ENCODE measurements around the gene NFIA. TPM values are rescaled to one million over a fixed set of nuclear protein-coding genes. Genes with fewer than 3 reads are reported as not detected.

The NFIA gene
- total and polyA plus RNA-seq, 2 of the 13 experiments (the other 11 are each of a cell fraction or from before 2014, with no cell fraction given): 14.7 to 28.5 TPM

DNA sequence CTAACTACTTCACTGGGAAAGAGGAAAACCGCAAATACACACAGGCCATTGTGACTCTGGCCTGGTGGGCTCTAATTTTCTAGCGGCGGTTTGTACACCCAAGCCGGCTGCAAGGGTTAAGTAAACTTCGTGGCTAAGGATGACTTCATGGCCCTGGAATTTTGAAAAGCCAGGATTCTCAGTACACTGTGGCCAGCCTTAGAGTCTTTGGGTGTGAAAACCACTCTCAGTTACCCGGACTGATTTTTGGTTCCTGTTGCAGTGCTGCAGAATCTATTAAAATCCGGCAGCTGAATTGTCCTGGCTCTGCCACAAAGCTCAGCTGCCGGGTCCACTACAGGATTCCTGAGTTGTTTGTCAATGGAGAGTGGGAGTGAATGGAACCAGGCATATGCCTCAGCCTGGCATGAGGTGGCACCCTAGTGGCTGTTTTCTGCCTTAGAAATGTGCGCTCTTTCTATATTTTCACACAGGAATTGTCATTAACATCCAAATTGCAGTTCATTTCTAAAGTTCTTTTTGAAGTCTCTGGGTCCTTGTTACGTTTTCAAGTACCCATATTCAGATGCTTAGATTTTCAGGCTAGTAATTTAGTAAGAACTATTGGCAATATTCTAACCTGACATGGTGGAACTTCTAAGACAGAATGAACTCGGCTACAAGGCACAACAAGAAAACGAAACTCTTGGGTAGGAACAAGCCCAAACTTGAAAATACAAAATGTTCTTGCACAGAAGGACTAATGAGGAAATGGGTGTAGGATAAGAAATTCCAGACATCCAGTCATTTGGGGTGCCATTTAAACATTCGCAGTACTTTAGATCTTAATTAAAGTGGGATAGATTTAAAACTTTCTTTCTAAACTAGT lies 255.9 kb downstream of the NFIA start (continued):
- TF ChIP-seq KDM5B (CRISPR knock-in tag; IDR thresholded peaks at IDR 0.05; ENCODE audit: borderline replicate concordance): no peak
- peak; percentile 11; the same call in 1 of the 2 replicates for TF ChIP-seq FOXK1 (CRISPR knock-in tag; IDR thresholded peaks at IDR 0.05; ENCODE audit: borderline replicate concordance, low read depth)
- TF ChIP-seq ATF7-NPFF (CRISPR knock-in tag; IDR thresholded peaks at IDR 0.05; ENCODE audit: low read depth): no peak
- TF ChIP-seq ZNF792 (CRISPR knock-in tag; IDR thresholded peaks at IDR 0.05): no peak
- no peak for TF ChIP-seq ZSCAN21 (CRISPR knock-in tag; IDR thresholded peaks at IDR 0.05; ENCODE audit: borderline replicate concordance)
- TF ChIP-seq ZNF318 (CRISPR knock-in tag; IDR thresholded peaks at IDR 0.05): no peak
- TF ChIP-seq ZNF713 (CRISPR knock-in tag; IDR thresholded peaks at IDR 0.05): no peak
- no peak for TF ChIP-seq ZMYM2 (CRISPR knock-in tag; IDR thresholded peaks at IDR 0.05)
- no peak for TF ChIP-seq ZNF772 (CRISPR knock-in tag; IDR thresholded peaks at IDR 0.05)
- TF ChIP-seq ZFP62 (CRISPR knock-in tag; IDR thresholded peaks at IDR 0.05): no peak
- TF ChIP-seq ZBTB34 (CRISPR knock-in tag; IDR thresholded peaks at IDR 0.05): peak; percentile 76
- TF ChIP-seq CCAR2 (optimal IDR thresholded peaks at IDR 0.05; ENCODE audit: low read depth, low read length): no peak
- no peak for TF ChIP-seq ZNF510 (CRISPR knock-in tag; IDR thresholded peaks at IDR 0.05; ENCODE audit: low read depth)
- peak; percentile 1 for TF ChIP-seq ZFP36 (IDR thresholded peaks at IDR 0.05; ENCODE audit: borderline replicate concordance, low read depth, low read length, partially characterized antibody)
- no peak for TF ChIP-seq ZNF383 (CRISPR knock-in tag; IDR thresholded peaks at IDR 0.05; ENCODE audit: borderline replicate concordance)
- no peak for TF ChIP-seq TCF12 (IDR thresholded peaks at IDR 0.05)
- no peak for TF ChIP-seq TCF12 (CRISPR knock-in tag; IDR thresholded peaks at IDR 0.05)
- no peak for TF ChIP-seq PHF20 (CRISPR knock-in tag; IDR thresholded peaks at IDR 0.05)
- no peak for TF ChIP-seq ZNF570 (CRISPR knock-in tag; IDR thresholded peaks at IDR 0.05; ENCODE audit: borderline replicate concordance)
